Measurements from ENCODE around the gene MMP25. TPM values are rescaled to one million over a fixed set of nuclear protein-coding genes. Genes with fewer than 3 reads are reported as not detected.

The MMP25 gene
- total and polyA plus RNA-seq, 10 of the 15 experiments (the other 5 are each of a cell fraction or from before 2014, with no cell fraction given) = 0.03 to 0.36 (median 0.13) TPM; not detected in 1

DNA sequence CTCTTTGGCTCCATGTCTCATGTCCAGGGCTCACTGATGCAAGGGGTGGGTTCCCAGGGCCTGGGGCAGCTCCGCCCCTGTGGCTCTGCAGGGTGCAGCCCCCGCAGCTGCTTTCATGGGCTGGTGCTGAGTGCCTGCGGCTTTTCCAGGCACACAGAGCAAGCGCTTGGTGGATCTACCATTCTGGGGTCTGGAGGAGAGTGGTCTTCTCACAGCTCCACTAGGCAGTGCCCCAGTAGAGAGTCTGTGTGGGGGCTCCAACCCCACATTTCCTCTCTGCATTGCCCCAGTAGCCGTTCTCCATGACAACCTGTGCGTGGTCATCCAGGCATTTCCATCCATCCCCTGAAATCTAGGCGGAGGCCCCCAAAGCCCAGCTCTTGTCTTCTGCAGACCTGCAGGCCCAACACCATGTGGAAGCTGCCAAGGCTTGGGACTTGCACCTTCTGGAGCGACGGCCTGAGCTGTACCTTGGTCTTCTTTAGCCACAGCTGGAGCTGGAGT is 24.3 kb downstream of the MMP25 start:
- ChIA-PET POLR2A (interaction anchor here (0.6 kb wide), 1 partner anchor 12 kb away, joined by 3 read pairs; no protein-coding TSS in a partner anchor), CTCF (interaction anchor here (0.6 kb wide), 1 partner anchor 23 kb away, joined by 3 read pairs; no protein-coding TSS in a partner anchor), RAD21 (ENCODE audit: unreplicated experiment) (no interaction called here), SMC1A (ENCODE audit: uncharacterized antibody, unreplicated experiment) (interaction anchor here (0.6 to 0.7 kb wide), 2 partner anchors 18 to 59 kb away, joined by 3 read pairs; no protein-coding TSS in a partner anchor)
- WGBS (ENCODE audit: insufficient coverage, insufficient replicate concordance, low lambda C conversion rate, missing lambda C conversion rate) = 94% methylated on average over 9 of the region's 9 CpGs
- no TSS peak for BruUV-seq (replicated peaks)
- H3K4me3 ChIP-seq = no peak overlapping the region
- no peak overlapping the region for H3K9ac ChIP-seq (ENCODE audit: control insufficient read depth, insufficient read depth, low read length)
- DNase-seq (ENCODE audit: low read depth, low spot score) (no peak), ATAC-seq (no peak), FAIRE-seq (no peak)
- intact Hi-C loops (cut with micrococcal nuclease; ENCODE audit: unreplicated experiment) = no loop called here
- no peak overlapping the region for H2AFZ ChIP-seq (ENCODE audit: control insufficient read depth, low read depth, low read length)
- H3K4me2 ChIP-seq (ENCODE audit: control insufficient read depth, insufficient read depth) = no peak overlapping the region
- H3K36me3 ChIP-seq (ENCODE audit: control insufficient read depth in 2 of 2, insufficient read depth in 2 of 2, low read length in 1 of 2) = no peaks in the 10 kb centered on the region; a peak in 2 of 4 replicates
- H3K27me3 ChIP-seq (replicated peaks in 1 of 2; ENCODE audit: control insufficient read depth in 2 of 2, insufficient read depth in 2 of 2, low read length in 1 of 2) = no peaks in the 10 kb centered on the region
- no peaks in the 10 kb centered on the region for H4K20me1 ChIP-seq (ENCODE audit: control insufficient read depth, insufficient read depth)
- TF ChIP-seq SIX5 (IDR thresholded peaks at IDR 0.05; ENCODE audit: low read depth, low read length, severe bottlenecking) (no peak), KAT2A (conservative IDR thresholded peaks at IDR 0.05; ENCODE audit: control insufficient read depth, low read depth, low read length) (no peak), RUNX3 (IDR thresholded peaks at IDR 0.05; ENCODE audit: low read length) (no peak), TCF12 (IDR thresholded peaks at IDR 0.05; ENCODE audit: low read depth, low read length) (no peak), ZZZ3 (IDR thresholded peaks at IDR 0.05; ENCODE audit: control insufficient read depth, insufficient read length, low read depth) (no peak), EGR1 (IDR thresholded peaks at IDR 0.05; ENCODE audit: borderline replicate concordance in 1 of 2, low read depth in 2 of 2, low read length in 2 of 2) (no peak), MTA2 (IDR thresholded peaks at IDR 0.05; ENCODE audit: low read depth) (no peak), NBN (IDR thresholded peaks at IDR 0.05) (no peak), JUND (IDR thresholded peaks at IDR 0.05; ENCODE audit: low read depth, low read length) (no peak), MEF2B (IDR thresholded peaks at IDR 0.05; ENCODE audit: partially characterized antibody, poor library complexity, severe bottlenecking) (no peak), IKZF2 (IDR thresholded peaks at IDR 0.05) (no peak), TCF7 (IDR thresholded peaks at IDR 0.05; ENCODE audit: borderline replicate concordance) (no peak)
- TF ChIP-seq, protein P1, sequence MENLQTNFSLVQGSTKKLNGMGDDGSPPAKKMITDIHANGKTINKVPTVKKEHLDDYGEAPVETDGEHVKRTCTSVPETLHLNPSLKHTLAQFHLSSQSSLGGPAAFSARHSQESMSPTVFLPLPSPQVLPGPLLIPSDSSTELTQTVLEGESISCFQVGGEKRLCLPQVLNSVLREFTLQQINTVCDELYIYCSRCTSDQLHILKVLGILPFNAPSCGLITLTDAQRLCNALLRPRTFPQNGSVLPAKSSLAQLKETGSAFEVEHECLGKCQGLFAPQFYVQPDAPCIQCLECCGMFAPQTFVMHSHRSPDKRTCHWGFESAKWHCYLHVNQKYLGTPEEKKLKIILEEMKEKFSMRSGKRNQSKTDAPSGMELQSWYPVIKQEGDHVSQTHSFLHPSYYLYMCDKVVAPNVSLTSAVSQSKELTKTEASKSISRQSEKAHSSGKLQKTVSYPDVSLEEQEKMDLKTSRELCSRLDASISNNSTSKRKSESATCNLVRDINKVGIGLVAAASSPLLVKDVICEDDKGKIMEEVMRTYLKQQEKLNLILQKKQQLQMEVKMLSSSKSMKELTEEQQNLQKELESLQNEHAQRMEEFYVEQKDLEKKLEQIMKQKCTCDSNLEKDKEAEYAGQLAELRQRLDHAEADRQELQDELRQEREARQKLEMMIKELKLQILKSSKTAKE (IDR thresholded peaks at IDR 0.05; ENCODE audit: low read depth, poor library complexity, severe bottlenecking) = no peak
- H3K9me3 ChIP-seq (replicated peaks; ENCODE audit: control insufficient read depth, insufficient read depth, low read length) = no peaks in the 10 kb centered on the region
- H3K27ac ChIP-seq (ENCODE audit: control insufficient read depth, insufficient read depth) = no peak overlapping the region
- H3K4me1 ChIP-seq (ENCODE audit: control insufficient read depth, insufficient read depth, low read length) = peaks cover 35% of the 10 kb centered on the region
- H3K79me2 ChIP-seq (ENCODE audit: control insufficient read depth, insufficient read depth, low read length) = peaks cover 20% of the 10 kb centered on the region
- in situ Hi-C loops (cut with MboI) = no loop called here
